Testis (tissue), 3 donors: Measurements from ENCODE around the gene PROSER3. TPM values are rescaled to one million over a fixed set of nuclear protein-coding genes. Genes with fewer than 3 reads are reported as not detected.
"Not testable (repeated sequence)": the region's sequence is repeated elsewhere in the genome, so short reads cannot be mapped to it uniquely, and the experiment has no call there.

ENCODE experiments used
- DNase-seq: peaks from one replicate; pipeline ENCODE4 v3.0.0-alpha.2; 2019
- H3K27ac ChIP-seq, 2 donors: fragments of 200-600 bp; sonication (generic); one replicate each; pipeline ENCODE4 v1.5.1; 2019
- H3K27me3 ChIP-seq: fragments of 200-600 bp; sonication (generic); one replicate; pipeline ENCODE4 v1.5.1; 2019
- H3K36me3 ChIP-seq: fragments of 200-600 bp; sonication (generic); one replicate; pipeline ENCODE4 v1.5.1; 2017; ENCODE audit warnings: low read depth; ENCODE audit errors: missing control alignments
- H3K4me1 ChIP-seq: fragments of 200-600 bp; sonication (generic); one replicate; pipeline ENCODE4 v1.5.1; 2019
- H3K4me3 ChIP-seq, 2 donors: fragments of 200-600 bp; sonication (generic); one replicate each; pipeline ENCODE4 v1.5.1; 2017 to 2019
- H3K9me3 ChIP-seq: fragments of 200-600 bp; sonication (generic); one replicate; pipeline ENCODE4 v1.5.1; 2017
- CTCF ChIP-seq, 3 experiments: fragments of 450-650 bp in 2 of 3; fragments of 200-600 bp in 1 of 3; sonication (generic) in 1 of 3; IDR thresholded peaks; one replicate each; pipeline ENCODE4 v1.5.1; 2016 to 2019; ENCODE audit warnings: antibody characterized with exemption in 3 of 3, mild to moderate bottlenecking in 2 of 3, moderate library complexity in 1 of 3
- POLR2A ChIP-seq: fragments of 450-650 bp; IDR thresholded peaks from one replicate; pipeline ENCODE4 v1.6.1; 2017; ENCODE audit warnings: antibody characterized with exemption, mild to moderate bottlenecking, moderate library complexity
- WGBS, 2 donors: methylation state at CpG; one replicate each; pipeline ENCODE4 v1.1.5; 2018; 5-methylcytosine and 5-hydroxymethylcytosine counted together
- intact Hi-C: fragments of 100-400 bp; cut with DNase I; formaldehyde crosslinking; loops from one replicate; pipeline ENCODE4 v1.15.1; 2023; ENCODE audit warnings: low total_unique reads
- polyA plus RNA-seq: library from polyadenylated mRNA; stranded (reverse); fragments of 350-450 nt; fragmentation: Illumina TruSeq; extraction: RNeasy Lipid Tissue Mini Kit (QIAGEN cat#74804); gene quantifications from one replicate; pipeline ENCODE4 v1.2.3, GENCODE V29; 2014; ENCODE audit warnings: low read depth, low replicate concordance; ENCODE audit not compliant: insufficient read depth
- total RNA-seq, 2 donors: library from RNA; depleted of rRNA; stranded (reverse); fragments of >200 nt; gene quantifications; one replicate each; pipeline ENCODE4 v1.2.3, GENCODE V29; 2016

PROSER3 gene
- total and polyA plus RNA-seq, 3 donors from 2014 or later = 48.3 to 75.9 (median 72.0) TPM

GRCh38 chr19:35793381-35794165 lies 35.6 kb downstream of the PROSER3 start:
- Histone ChIP-seq H3K9me3 (no peaks in the 10 kb centered on the region), H3K27ac (no peak overlapping the region), H3K27me3 (no peaks in the 10 kb centered on the region), H3K36me3 (no peaks in the 10 kb centered on the region), H3K4me1 (no peaks in the 10 kb centered on the region), H3K4me3 (no peak overlapping the region)
- TF ChIP-seq POLR2A (no peak), CTCF (IDR thresholded peaks at IDR 0.05) (no peak)
- intact Hi-C loops = no loop called here
- DNase-seq = no peak
- 83 to 89% methylated on average over 7 of the region's 7 CpGs for WGBS, 2 donors

DNA sequence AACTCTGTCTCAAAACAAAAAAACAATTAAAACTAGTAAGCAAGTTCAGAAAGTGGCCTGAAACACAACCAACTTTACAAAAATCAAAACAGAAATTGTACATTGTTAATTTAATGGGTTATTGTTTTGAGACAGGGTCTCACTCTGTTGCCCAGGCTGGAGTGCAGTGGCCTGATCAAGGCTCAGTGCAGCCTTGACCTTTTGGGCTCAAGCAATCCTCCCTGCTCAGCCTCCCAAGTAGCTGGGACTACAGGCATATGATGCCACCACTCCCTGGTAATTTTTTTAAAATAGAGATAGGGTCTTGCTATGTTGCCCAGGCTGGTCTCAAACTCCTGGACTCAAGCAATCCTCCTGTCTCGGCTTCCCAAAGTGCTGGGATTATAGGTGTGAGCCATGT lies 37.6 kb downstream of the PROSER3 start:
- H3K9me3 ChIP-seq, H3K27me3 ChIP-seq, H3K36me3 ChIP-seq, intact Hi-C loops, H3K27ac ChIP-seq, H3K4me1 ChIP-seq, H3K4me3 ChIP-seq, DNase-seq: not testable (repeated sequence)
- 93 to 100% methylated on average over 1 of the region's 1 CpG for WGBS, 2 donors

DNA sequence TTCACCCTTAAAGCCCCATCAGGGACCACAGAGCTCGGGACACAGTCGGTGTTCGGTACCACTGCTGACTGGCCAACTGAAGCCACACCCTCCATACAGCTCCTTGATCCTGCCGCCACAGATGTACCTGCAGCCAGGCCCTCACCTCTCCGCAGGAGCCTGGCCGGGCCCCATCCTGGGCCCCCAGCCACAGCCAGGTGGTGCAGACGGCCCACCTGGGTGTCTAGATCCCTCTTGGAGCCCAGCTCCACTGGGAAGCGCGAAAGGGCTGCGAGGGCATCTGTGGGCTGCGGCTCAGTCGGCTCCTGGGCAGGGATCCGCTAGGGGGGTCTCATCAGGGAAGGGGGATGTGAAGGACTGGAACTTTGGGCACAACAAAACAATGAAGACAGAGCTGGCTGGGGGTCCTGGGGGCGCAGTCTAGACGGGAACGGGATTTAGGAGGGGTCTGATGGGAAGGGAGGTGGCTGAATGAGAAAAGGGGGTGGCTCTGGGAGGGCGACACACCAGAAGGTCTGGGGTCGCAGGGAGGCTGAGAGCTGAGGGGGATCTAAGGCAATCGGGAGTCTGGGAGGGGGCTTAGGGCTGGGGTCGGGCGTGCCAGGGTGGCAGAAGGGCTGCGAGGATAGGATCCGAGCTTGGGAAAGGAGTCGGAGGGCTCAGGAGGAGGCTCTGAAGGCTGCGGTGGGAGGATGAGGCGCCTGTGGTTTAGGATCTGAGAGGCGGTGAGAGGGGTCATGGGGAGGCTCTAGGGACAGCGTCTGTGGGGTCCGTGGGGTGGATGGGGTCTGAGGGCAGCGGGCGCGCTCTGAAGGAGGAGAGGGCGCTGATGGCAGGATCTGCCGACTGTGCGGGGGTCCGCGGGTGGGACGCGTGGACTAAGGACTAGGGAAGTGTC lies 38.9 kb downstream of the PROSER3 start:
- TF ChIP-seq CTCF (IDR thresholded peaks at IDR 0.05) = no peak
- no peak for TF ChIP-seq POLR2A
- Histone ChIP-seq H3K9me3 (no peaks in the 10 kb centered on the region), H3K36me3 (no peaks in the 10 kb centered on the region), H3K27me3 (no peaks in the 10 kb centered on the region), H3K27ac (no peak overlapping the region), H3K4me1 (no peaks in the 10 kb centered on the region), H3K4me3 (peak overlapping the region in 1 of 2 donors; percentile 4)
- DNase-seq = no peak
- WGBS, 2 donors = 8 to 17% methylated on average over 37 to 39 of the region's 39 CpGs
- intact Hi-C loops = no loop called here

DNA sequence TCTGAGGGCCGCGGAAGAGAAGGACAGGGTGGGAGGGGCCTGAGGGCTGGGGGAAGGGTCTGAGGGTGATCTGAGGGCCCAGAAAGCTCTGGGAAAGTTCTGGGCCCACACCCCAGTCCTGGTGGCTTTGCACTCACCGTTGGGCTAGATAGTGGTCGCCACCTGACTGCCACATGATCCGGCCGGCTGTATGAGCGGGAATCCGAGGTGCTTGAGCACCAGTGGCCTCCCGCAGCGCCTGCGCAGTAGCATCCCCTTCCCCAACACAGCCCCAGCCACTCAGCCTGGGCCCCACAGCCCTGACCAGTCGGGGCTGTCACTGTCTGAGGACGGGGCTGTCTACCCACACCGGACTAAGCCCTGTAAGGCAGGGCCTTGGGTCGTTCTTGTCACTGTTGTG lies 39.7 kb downstream of the PROSER3 start:
- intact Hi-C loops = no loop called here
- peak; percentile 40 for DNase-seq
- Histone ChIP-seq H3K27ac (no peak overlapping the region), H3K4me3 (peak overlapping the region in 1 of 2 donors; percentile 4), H3K27me3 (no peaks in the 10 kb centered on the region), H3K36me3 (no peaks in the 10 kb centered on the region), H3K9me3 (no peaks in the 10 kb centered on the region), H3K4me1 (no peaks in the 10 kb centered on the region)
- TF ChIP-seq POLR2A (no peak), CTCF (IDR thresholded peaks at IDR 0.05) (no peak)
- WGBS, 2 donors = 6 to 21% methylated on average over 2 to 15 of the region's 15 CpGs

DNA sequence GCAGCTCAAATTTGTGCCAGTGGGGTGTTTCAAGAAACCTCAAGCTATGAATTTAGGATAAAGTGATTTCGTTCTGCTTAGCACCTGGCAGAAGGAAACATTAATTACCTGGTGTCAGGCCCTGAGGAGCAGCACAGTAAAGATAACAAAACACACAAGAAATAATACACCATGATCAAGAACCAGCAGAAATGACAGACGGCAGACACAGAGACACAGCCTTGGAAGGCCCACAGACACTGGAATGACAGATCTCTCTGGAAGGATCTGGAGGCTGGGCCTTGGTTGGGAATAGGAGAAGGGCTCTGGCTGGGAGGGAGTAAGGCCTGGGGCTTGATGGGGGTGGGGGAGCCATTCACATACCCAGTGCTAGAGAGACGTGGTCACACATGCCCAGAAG lies 43.9 kb downstream of the PROSER3 start:
- H3K27ac ChIP-seq = no peak overlapping the region
- TF ChIP-seq CTCF (IDR thresholded peaks at IDR 0.05) (no peak), POLR2A (no peak)
- 67 to 74% methylated on average over 3 of the region's 3 CpGs for WGBS, 2 donors
- H3K27me3 ChIP-seq = no peaks in the 10 kb centered on the region
- DNase-seq = no peak
- intact Hi-C loops = no loop called here
- no peaks in the 10 kb centered on the region for H3K4me1 ChIP-seq
- H3K36me3 ChIP-seq = no peaks in the 10 kb centered on the region
- no peak overlapping the region for H3K4me3 ChIP-seq
- no peaks in the 10 kb centered on the region for H3K9me3 ChIP-seq
